Left colon (tissue), 2 donors: ENCODE data around the gene MACIR. TPM values are rescaled to one million over a fixed set of nuclear protein-coding genes. Genes with fewer than 3 reads are reported as not detected.

Experiments used
- ATAC-seq: fragments of 200-7000 bp; cut with Tn5 transposase; one replicate; pipeline ENCODE4 v1.9.1; 2020; ENCODE audit warnings: mild to moderate bottlenecking, moderate library complexity
- DNase-seq, 2 donors: peaks; one replicate each; pipeline ENCODE4 v3.0.0-alpha.2; 2020
- intact Hi-C, 2 donors: fragments of 100-400 bp; cut with DNase I in 1 of 2; cut with micrococcal nuclease in 1 of 2; formaldehyde crosslinking; loops; one replicate each; pipeline versions ENCODE4 v1.11.2 to v1.14.0; 2022; cut with DNase I, micrococcal nuclease
- total RNA-seq, 2 donors: library from RNA; stranded (reverse); fragmentation: NEBNext Ultra II Directional; extraction: Animal tissue kit (Norgen Biotek cat#: 25700); gene quantifications; one replicate each; pipeline ENCODE4 v1.2.1, GENCODE V29; 2021
- donor health status: DM: no; HTN: no; CAD: no.
- donor health status: DM: yes; HTN: yes; CAD: no.

The MACIR gene
- total RNA-seq, 2 donors from 2014 or later = 54.5 to 61.4 TPM

- DNase-seq = no peak
- intact Hi-C loops = loop anchor here in 1 of 2 donors (10.0 kb wide), 1 partner anchor 237 kb away; no protein-coding TSS in a partner anchor
- peak; percentile 99 for ATAC-seq
Observed at GRCh38 chr5:103237778-103238177, 20.8 kb upstream of the MACIR start.

GRCh38 chr5:103243665-103244064, 14.9 kb upstream of the MACIR start:
- ATAC-seq = no peak
- intact Hi-C loops = no loop called here
- DNase-seq = no peak

GRCh38 chr5:103244398-103244797, 14.2 kb upstream of the MACIR start:
- DNase-seq = no peak

GRCh38 chr5:103245761-103246160, 12.8 kb upstream of the MACIR start:
- intact Hi-C loops = no loop called here
- ATAC-seq = no peak

More at GRCh38 chr5:103244398-103244797, 14.2 kb upstream of the MACIR start:
- ATAC-seq = no peak
- intact Hi-C loops = no loop called here

GRCh38 chr5:103247118-103247517, 11.4 kb upstream of the MACIR start:
- intact Hi-C loops = no loop called here
- no peak for ATAC-seq
- DNase-seq = no peak

More at GRCh38 chr5:103245761-103246160, 12.8 kb upstream of the MACIR start:
- no peak for DNase-seq

- DNase-seq (no peak), ATAC-seq (no peak)
- intact Hi-C loops = no loop called here
Observed at GRCh38 chr5:103249068-103249467, 9.5 kb upstream of the MACIR start.

- intact Hi-C loops = no loop called here
- no peak for ATAC-seq
Observed at GRCh38 chr5:103254921-103255320, 3.6 kb upstream of the MACIR start.

GRCh38 chr5:103255691-103256090, 2.9 kb upstream of the MACIR start:
- intact Hi-C loops = no loop called here
- ATAC-seq = peak; percentile 52
- DNase-seq = peak; percentile 46 to 58

More at GRCh38 chr5:103254921-103255320, 3.6 kb upstream of the MACIR start:
- no peak for DNase-seq

- intact Hi-C loops = no loop called here
- ATAC-seq = no peak
- DNase-seq = no peak
Observed at GRCh38 chr5:103256178-103256577, 2.4 kb upstream of the MACIR start.

- intact Hi-C loops = no loop called here
- DNase-seq = peak; percentile 65 to 77
- ATAC-seq = peak; percentile 41
Observed at GRCh38 chr5:103258957-103259704, 568 bp downstream of the MACIR start.

GRCh38 chr5:103259705-103260355, 1.3 kb downstream of the MACIR start:
- intact Hi-C loops = no loop called here
- DNase-seq (peak in 1 of 2 donors; percentile 49), ATAC-seq (no peak)

GRCh38 chr5:103260951-103261350, 2.4 kb downstream of the MACIR start:
- intact Hi-C loops = no loop called here
- DNase-seq = no peak
- no peak for ATAC-seq

GRCh38 chr5:103262422-103262871, 3.9 kb downstream of the MACIR start:
- ATAC-seq (no peak), DNase-seq (no peak)
- intact Hi-C loops = no loop called here

- DNase-seq = no peak
- intact Hi-C loops = no loop called here
- no peak for ATAC-seq
Observed at GRCh38 chr5:103263054-103263453, 4.5 kb downstream of the MACIR start.

- intact Hi-C loops = no loop called here
- ATAC-seq = no peak
- DNase-seq = no peak
Observed at GRCh38 chr5:103264508-103264907, 5.9 kb downstream of the MACIR start.

GRCh38 chr5:103270581-103270980, 12.0 kb downstream of the MACIR start:
- DNase-seq (no peak), ATAC-seq (no peak)
- intact Hi-C loops = no loop called here

GRCh38 chr5:103271570-103272289, 13.2 kb downstream of the MACIR start:
- DNase-seq = no peak
- ATAC-seq = peak; percentile 71
- intact Hi-C loops = no loop called here

GRCh38 chr5:103272377-103272776, 13.8 kb downstream of the MACIR start:
- no peak for DNase-seq
- no peak for ATAC-seq
- intact Hi-C loops = no loop called here

GRCh38 chr5:103273952-103274351, 15.4 kb downstream of the MACIR start:
- ATAC-seq (no peak), DNase-seq (no peak)
- intact Hi-C loops = no loop called here

GRCh38 chr5:103275851-103276250, 17.3 kb downstream of the MACIR start:
- DNase-seq = no peak
- intact Hi-C loops = no loop called here
- ATAC-seq = no peak
